A549 (cell line): Measurements from ENCODE around the gene CDK19.

ENCODE experiments used
- EP300 ChIP-seq, 2 experiments: fragments of >200 bp; sonication (Bioruptor Twin); formaldehyde crosslinking; IDR thresholded peaks; 2 replicates in 1 of 2; 3 replicates in 1 of 2; pipeline ENCODE4 v1.6.1; 2016 to 2017
- ESRRA ChIP-seq: fragments of 150-350 bp; IDR thresholded peaks from 2 replicates; pipeline ENCODE4 v1.6.1; 2014; ENCODE audit warnings: mild to moderate bottlenecking, low read length, borderline replicate concordance
- FOSL2 ChIP-seq, 2 experiments: fragments of 450-650 bp in 1 of 2; fragments of >200 bp in 1 of 2; sonication (Bioruptor Twin) in 1 of 2; formaldehyde crosslinking; IDR thresholded peaks; 2 replicates each; pipeline versions ENCODE4 v1.5.0 to v1.6.1; 2016 to 2020; ENCODE audit warnings: mild to moderate bottlenecking in 1 of 2, moderate library complexity in 1 of 2
- HDAC2 ChIP-seq: fragments of 200-600 bp; sonication (generic); IDR thresholded peaks from 2 replicates; pipeline ENCODE4 v1.6.1; 2016
- HOXA7 ChIP-seq: fragments of 250-450 bp; sonication (Bioruptor Pico); IDR thresholded peaks from 2 replicates; pipeline ENCODE4 v1.5.0; 2020; ENCODE audit warnings: mild to moderate bottlenecking, moderate library complexity
- MAFK ChIP-seq: fragments of 450-650 bp; IDR thresholded peaks from 2 replicates; pipeline ENCODE4 v1.6.1; 2014; ENCODE audit not compliant: partially characterized antibody
- MYC ChIP-seq: IDR thresholded peaks from 2 replicates; pipeline ENCODE4 v1.6.1; 2012; ENCODE audit warnings: mild to moderate bottlenecking, inconsistent platforms, low read length, improper control_type of control experiment, borderline replicate concordance
- POLR2A ChIP-seq: IDR thresholded peaks from 2 replicates; pipeline ENCODE4 v1.6.1; 2012; ENCODE audit warnings: mild to moderate bottlenecking, low read length
- TF ChIP-seq, protein P1 (sequence below): fragments of >200 bp; sonication (Bioruptor Twin); formaldehyde crosslinking; IDR thresholded peaks from 3 replicates; pipeline ENCODE4 v1.5.1; 2016
- TF ChIP-seq, protein P2 (sequence below): IDR thresholded peaks from 2 replicates; pipeline ENCODE4 v1.6.1; 2012
- TF ChIP-seq, protein P3 (sequence below): fragments of 200-600 bp; sonication (generic); IDR thresholded peaks from 2 replicates; pipeline ENCODE4 v1.6.1; 2016; ENCODE audit warnings: antibody characterized with exemption, mild to moderate bottlenecking, moderate library complexity

DNA sequence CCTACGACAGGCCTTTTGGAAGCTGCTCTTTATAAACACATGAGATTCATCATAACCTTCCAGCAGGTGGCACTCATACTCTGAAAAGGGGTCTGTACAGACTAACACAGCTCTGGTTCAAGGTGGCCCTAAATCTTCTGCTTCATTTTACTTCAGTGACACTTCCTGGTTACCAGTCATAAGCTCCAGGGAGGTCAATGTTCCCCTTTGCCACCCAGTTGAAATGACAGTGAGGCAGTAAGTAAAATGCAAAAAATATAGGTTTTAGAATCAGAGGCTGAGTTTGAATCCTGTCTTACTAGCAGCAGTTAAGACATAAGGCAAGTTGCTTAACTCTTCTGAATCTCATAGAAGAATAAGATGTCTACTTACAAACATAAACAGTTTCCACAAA, 132.8 kb downstream of the CDK19 start:
- TF ChIP-seq, protein P1, sequence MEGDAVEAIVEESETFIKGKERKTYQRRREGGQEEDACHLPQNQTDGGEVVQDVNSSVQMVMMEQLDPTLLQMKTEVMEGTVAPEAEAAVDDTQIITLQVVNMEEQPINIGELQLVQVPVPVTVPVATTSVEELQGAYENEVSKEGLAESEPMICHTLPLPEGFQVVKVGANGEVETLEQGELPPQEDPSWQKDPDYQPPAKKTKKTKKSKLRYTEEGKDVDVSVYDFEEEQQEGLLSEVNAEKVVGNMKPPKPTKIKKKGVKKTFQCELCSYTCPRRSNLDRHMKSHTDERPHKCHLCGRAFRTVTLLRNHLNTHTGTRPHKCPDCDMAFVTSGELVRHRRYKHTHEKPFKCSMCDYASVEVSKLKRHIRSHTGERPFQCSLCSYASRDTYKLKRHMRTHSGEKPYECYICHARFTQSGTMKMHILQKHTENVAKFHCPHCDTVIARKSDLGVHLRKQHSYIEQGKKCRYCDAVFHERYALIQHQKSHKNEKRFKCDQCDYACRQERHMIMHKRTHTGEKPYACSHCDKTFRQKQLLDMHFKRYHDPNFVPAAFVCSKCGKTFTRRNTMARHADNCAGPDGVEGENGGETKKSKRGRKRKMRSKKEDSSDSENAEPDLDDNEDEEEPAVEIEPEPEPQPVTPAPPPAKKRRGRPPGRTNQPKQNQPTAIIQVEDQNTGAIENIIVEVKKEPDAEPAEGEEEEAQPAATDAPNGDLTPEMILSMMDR, result peak; percentile 74
- TF ChIP-seq, protein P2, sequence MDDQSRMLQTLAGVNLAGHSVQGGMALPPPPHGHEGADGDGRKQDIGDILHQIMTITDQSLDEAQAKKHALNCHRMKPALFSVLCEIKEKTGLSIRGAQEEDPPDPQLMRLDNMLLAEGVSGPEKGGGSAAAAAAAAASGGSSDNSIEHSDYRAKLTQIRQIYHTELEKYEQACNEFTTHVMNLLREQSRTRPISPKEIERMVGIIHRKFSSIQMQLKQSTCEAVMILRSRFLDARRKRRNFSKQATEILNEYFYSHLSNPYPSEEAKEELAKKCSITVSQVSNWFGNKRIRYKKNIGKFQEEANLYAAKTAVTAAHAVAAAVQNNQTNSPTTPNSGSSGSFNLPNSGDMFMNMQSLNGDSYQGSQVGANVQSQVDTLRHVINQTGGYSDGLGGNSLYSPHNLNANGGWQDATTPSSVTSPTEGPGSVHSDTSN, result no peak
- TF ChIP-seq, protein P3, sequence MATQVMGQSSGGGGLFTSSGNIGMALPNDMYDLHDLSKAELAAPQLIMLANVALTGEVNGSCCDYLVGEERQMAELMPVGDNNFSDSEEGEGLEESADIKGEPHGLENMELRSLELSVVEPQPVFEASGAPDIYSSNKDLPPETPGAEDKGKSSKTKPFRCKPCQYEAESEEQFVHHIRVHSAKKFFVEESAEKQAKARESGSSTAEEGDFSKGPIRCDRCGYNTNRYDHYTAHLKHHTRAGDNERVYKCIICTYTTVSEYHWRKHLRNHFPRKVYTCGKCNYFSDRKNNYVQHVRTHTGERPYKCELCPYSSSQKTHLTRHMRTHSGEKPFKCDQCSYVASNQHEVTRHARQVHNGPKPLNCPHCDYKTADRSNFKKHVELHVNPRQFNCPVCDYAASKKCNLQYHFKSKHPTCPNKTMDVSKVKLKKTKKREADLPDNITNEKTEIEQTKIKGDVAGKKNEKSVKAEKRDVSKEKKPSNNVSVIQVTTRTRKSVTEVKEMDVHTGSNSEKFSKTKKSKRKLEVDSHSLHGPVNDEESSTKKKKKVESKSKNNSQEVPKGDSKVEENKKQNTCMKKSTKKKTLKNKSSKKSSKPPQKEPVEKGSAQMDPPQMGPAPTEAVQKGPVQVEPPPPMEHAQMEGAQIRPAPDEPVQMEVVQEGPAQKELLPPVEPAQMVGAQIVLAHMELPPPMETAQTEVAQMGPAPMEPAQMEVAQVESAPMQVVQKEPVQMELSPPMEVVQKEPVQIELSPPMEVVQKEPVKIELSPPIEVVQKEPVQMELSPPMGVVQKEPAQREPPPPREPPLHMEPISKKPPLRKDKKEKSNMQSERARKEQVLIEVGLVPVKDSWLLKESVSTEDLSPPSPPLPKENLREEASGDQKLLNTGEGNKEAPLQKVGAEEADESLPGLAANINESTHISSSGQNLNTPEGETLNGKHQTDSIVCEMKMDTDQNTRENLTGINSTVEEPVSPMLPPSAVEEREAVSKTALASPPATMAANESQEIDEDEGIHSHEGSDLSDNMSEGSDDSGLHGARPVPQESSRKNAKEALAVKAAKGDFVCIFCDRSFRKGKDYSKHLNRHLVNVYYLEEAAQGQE, result no peak
- TF ChIP-seq FOSL2 (IDR thresholded peaks at IDR 0.05) (no peak), FOSL2 (CRISPR knock-in tag; IDR thresholded peaks at IDR 0.05) (no peak), POLR2A (no peak), MYC (no peak), MAFK (no peak), HOXA7 (CRISPR knock-in tag) (no peak), EP300 (IDR thresholded peaks at IDR 0.05) (no peak), ESRRA (no peak), HDAC2 (no peak)
